Heart right ventricle (tissue), 16 donors: ENCODE data around the gene TJP3. TPM values are rescaled to one million over a fixed set of nuclear protein-coding genes. Genes with fewer than 3 reads are reported as not detected.

Source experiments
- ATAC-seq, 8 donors: fragments of 200-7000 bp; cut with Tn5 transposase; one replicate each; pipeline ENCODE4 v1.9.1; 2020; ENCODE audit warnings: mild to moderate bottlenecking in 8 of 8, moderate library complexity in 8 of 8, moderate number of reproducible peaks in 1 of 8
- DNase-seq, 2 donors: peaks; one replicate each; pipeline ENCODE4 v3.0.0-alpha.2; 2020
- H3K27ac ChIP-seq, 10 donors: fragments of 200-600 bp; sonication (generic) in 2 of 10; one replicate each; pipeline versions ENCODE4 v1.5.0 to v1.8.0; 2020 to 2022; ENCODE audit warnings: mild to moderate bottlenecking in 3 of 10
- H3K27me3 ChIP-seq, 7 donors: fragments of 200-600 bp; one replicate each; pipeline ENCODE4 v1.8.0; 2021 to 2022; ENCODE audit warnings: mild to moderate bottlenecking in 2 of 7
- H3K36me3 ChIP-seq, 9 donors: fragments of 200-600 bp; sonication (generic) in 1 of 9; one replicate each; pipeline versions ENCODE4 v1.5.0 to v1.8.0; 2020 to 2022; ENCODE audit warnings: mild to moderate bottlenecking in 2 of 9
- H3K4me1 ChIP-seq, 9 donors: fragments of 200-600 bp; sonication (generic) in 1 of 9; one replicate each; pipeline versions ENCODE4 v1.5.0 to v1.8.0; 2020 to 2022; ENCODE audit warnings: mild to moderate bottlenecking in 4 of 9
- H3K4me3 ChIP-seq, 10 donors: fragments of 200-600 bp; sonication (generic) in 2 of 10; one replicate each; pipeline versions ENCODE4 v1.5.0 to v1.8.0; 2020 to 2022; ENCODE audit warnings: mild to moderate bottlenecking in 7 of 10, moderate library complexity in 2 of 10
- H3K9me3 ChIP-seq, 11 donors: fragments of 200-600 bp in 10 of 11; sonication (generic) in 2 of 11; one replicate each; pipeline versions ENCODE4 v1.5.0 to v1.8.0; 2013 to 2022; ENCODE audit warnings: mild to moderate bottlenecking in 2 of 11, control low read depth in 1 of 11, moderate library complexity in 1 of 11
- WGBS, 2 donors: extraction: QIAGEN DNeasy Blood & Tissue Kit; methylation state at CpG; one replicate each; pipeline ENCODE4 v1.1.7; 2013; ENCODE audit warnings: inconsistent platforms in 1 of 2; 5-methylcytosine and 5-hydroxymethylcytosine counted together
- intact Hi-C, 10 donors: fragments of 100-400 bp; cut with DNase I; formaldehyde crosslinking; loops; one replicate each; pipeline versions ENCODE4 v1.11.1 to v1.14.2; 2022
- polyA plus RNA-seq, 2 donors: library from polyadenylated mRNA; stranded (reverse); fragments of 200-250 nt; gene quantifications; one replicate each; pipeline ENCODE4 v1.2.3, GENCODE V29; 2013
- total RNA-seq, 10 donors: library from RNA; stranded (reverse); fragmentation: NEBNext Ultra II Directional in 3 of 10; extraction: Animal tissue kit (Norgen Biotek cat#: 25700) in 3 of 10; gene quantifications; one replicate each; pipeline versions ENCODE4 v1.2.1 to v1.2.4, GENCODE V29; 2021 to 2023
- TF ChIP-seq, protein P1 (sequence below), 9 donors: fragments of 200-600 bp; sonication (generic) in 2 of 9; IDR thresholded peaks; one replicate each; pipeline versions ENCODE4 v1.5.0 to v1.8.0; 2021 to 2022; ENCODE audit warnings: antibody characterized with exemption in 9 of 9, mild to moderate bottlenecking in 5 of 9, moderate library complexity in 1 of 9
- donor health status: Arrhythmogenic right ventricular cardiomyopathy.
- donor health status: ischemic (EF 13 %, LVEDD 7.1; RV severe dilation, severe dysfunction).
- donor health status: healthy with polysubstance abuse.
- donor health status: DM: no; HTN: yes; CAD: no.
- donor health status: DM: no; HTN: no; CAD: no.
- donor health status: ischemic (EF 25% LVEDD 6.9; RV normal size, moderate dysfunction).
- donor health status: ischemic (EF 25% LVEDD 5.7; RV mildly dilated, moderate dysfunction).
- donor health status: healthy.
- donor health status: DM: yes; HTN: yes; CAD: no.
- donor health status: Ischemic cardiomyopathy.
- donor health status: ischemic (EF 35%, LVEDD 5.7; RV mildly dilated, moderate dysfunction).
- donor health status: nonischemic (EF 11% LVEDD 7.7; RV severe dilation, severe dysfunction).
- donor health status: DM: yes; HTN: yes; CAD: no.
- donor health status: PGD.
- donor health status: ischemic (EF 29% LVEDD 5.4; RV normal size, mild dysfunction).
- donor health status: nonischemic (EF 23%, LVEDD 6.1; RV moderate dilation, normal function).

The TJP3 gene
- total and polyA plus RNA-seq, 12 donors: 0.06 to 0.49 (median 0.25) TPM; not detected in 8

DNA sequence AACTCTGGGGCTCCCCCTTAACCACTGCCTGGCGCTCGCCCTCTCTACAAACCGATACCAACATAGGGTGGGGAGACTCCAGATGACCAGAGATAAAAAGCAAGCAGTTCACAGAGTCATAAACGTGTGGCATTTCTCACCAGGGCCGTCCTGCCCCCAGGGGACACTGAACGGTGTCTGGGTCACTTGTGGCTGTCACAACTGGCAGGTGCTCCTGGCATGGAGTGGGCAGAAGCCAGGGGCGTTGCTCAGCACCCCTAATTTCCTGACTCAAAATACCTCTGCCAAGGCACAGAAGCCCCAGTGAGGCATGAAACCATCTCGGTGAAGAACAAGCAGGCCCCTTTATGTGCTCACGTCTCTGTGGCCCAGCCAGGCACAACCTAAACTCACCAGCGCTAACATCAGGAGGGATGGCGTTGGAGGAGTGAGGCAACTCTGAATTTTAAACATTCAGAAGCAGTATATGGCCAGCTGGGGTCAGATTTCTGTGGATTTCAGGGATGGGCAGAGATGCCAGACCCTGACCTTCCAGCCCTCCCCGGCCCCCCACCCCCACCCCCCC is 9.7 kb upstream of the TJP3 start:
- Histone ChIP-seq H3K27ac (peak overlapping the region in 7 of 10 donors; percentile 12 to 95 (median 82)), H3K27me3 (no peaks in the 10 kb centered on the region), H3K4me3 (peak overlapping the region in 7 of 10 donors; percentile 65 to 96 (median 92)), H3K9me3 (no peaks in the 10 kb centered on the region), H3K4me1 (peaks cover 0 to 29% (median 14%) of the 10 kb centered on the region in 9 donors), H3K36me3 (peaks cover 0 to 15% (median 0%) of the 10 kb centered on the region in 9 donors)
- intact Hi-C loops: loop anchor here in 3 of 10 donors (2.0 kb wide), 3 partner anchors 28 to 32 kb away; no protein-coding TSS in a partner anchor
- TF ChIP-seq, protein P1, sequence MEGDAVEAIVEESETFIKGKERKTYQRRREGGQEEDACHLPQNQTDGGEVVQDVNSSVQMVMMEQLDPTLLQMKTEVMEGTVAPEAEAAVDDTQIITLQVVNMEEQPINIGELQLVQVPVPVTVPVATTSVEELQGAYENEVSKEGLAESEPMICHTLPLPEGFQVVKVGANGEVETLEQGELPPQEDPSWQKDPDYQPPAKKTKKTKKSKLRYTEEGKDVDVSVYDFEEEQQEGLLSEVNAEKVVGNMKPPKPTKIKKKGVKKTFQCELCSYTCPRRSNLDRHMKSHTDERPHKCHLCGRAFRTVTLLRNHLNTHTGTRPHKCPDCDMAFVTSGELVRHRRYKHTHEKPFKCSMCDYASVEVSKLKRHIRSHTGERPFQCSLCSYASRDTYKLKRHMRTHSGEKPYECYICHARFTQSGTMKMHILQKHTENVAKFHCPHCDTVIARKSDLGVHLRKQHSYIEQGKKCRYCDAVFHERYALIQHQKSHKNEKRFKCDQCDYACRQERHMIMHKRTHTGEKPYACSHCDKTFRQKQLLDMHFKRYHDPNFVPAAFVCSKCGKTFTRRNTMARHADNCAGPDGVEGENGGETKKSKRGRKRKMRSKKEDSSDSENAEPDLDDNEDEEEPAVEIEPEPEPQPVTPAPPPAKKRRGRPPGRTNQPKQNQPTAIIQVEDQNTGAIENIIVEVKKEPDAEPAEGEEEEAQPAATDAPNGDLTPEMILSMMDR (IDR thresholded peaks at IDR 0.05): no peak
- DNase-seq (no peak), ATAC-seq (peak in 1 of 8 donors; percentile 4)
- WGBS, 2 donors: 47 to 54% methylated on average over 12 of the region's 12 CpGs

DNA sequence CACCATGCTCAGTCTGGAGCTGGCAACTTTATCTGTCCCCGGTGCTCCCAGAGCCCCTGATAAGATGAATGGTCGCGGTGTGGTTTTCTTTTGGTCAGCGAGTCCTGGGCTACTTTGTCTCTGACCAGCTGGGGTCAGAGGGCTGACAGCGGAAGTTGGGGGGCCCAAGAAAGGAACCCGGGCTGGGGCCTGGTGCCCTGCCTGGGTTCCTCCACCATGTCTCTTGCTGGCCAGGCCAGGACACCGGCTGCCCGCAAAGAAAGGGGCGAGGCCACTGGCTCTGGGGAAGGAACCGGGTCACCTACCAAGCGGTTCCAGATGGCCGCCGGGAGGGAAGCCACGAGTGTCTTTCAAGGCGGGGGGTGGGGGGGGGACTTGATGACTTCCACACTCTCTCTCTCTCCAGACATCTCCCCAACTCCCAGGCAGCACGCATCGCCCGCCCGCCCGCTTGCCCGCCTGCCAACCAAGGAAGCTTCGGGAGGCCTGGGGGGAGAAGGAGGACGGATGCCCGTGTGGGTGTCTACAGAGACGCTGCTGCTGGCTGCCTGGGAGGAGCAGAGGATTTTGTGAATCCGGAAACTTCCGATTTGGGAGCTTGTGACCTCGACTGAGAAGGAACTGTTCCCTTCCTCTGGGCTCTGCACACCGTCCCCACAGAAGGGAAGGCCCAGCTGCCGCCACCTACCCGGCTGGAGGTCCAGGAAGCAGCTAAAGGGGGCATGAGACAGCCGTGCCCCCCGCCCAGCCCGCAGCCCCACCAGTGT is 9.0 kb upstream of the TJP3 start:
- H3K36me3 ChIP-seq: peaks cover 0 to 15% (median 0%) of the 10 kb centered on the region in 9 donors
- intact Hi-C loops: loop anchor here in 3 of 10 donors (2.0 kb wide), 3 partner anchors 28 to 32 kb away; no protein-coding TSS in a partner anchor
- peak overlapping the region; percentile 82 to 95 (median 90) for H3K27ac ChIP-seq
- H3K4me1 ChIP-seq: peaks cover 0 to 27% (median 14%) of the 10 kb centered on the region in 9 donors
- H3K9me3 ChIP-seq: no peaks in the 10 kb centered on the region
- H3K4me3 ChIP-seq: peak overlapping the region; percentile 65 to 100 (median 92)
- TF ChIP-seq, protein P1 (IDR thresholded peaks at IDR 0.05): peak in 1 of 9 donors; percentile 26
- peak; percentile 35 to 80 (median 64) for ATAC-seq
- peak; percentile 49 to 57 for DNase-seq
- peaks cover 0 to under 1% (median 0%) of the 10 kb centered on the region in 7 donors for H3K27me3 ChIP-seq
- 3 to 4% methylated on average over 33 to 34 of the region's 34 CpGs for WGBS, 2 donors

DNA sequence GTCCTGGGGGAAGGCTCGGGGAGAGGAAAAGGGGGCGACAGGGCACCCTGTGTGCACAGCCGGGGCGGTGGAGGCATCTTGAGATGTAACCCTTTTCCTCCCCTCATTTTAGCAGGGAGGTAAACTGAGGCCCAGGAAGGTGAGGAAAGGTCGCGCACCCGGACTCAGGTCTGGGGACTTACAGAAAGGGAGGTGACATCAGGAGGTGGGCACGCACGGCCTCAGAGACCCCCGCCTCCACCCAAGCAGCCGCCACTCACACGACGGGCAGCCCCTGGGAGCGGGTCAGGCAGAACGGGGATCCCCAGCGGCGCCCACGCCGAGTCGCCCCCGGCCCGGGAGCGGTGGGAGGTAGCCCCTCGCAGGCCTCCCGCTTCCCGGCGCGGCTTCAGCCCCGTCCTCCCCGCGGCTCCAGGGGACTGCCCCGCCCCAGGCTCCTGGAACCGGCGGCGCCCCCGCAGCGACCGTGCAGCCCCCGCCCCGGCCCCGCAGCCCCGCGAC is 8.4 kb upstream of the TJP3 start:
- peak in 2 of 8 donors; percentile 2 to 14 for ATAC-seq

More for the DNA sequence above, 8.4 kb upstream of the TJP3 start:
- TF ChIP-seq, protein P1 (IDR thresholded peaks at IDR 0.05): no peak
- Histone ChIP-seq H3K4me1 (peaks cover 0 to 27% (median 14%) of the 10 kb centered on the region in 9 donors), H3K9me3 (no peaks in the 10 kb centered on the region), H3K4me3 (peak overlapping the region; percentile 65 to 100 (median 92)), H3K27me3 (peaks cover 0 to 7% (median 0%) of the 10 kb centered on the region in 7 donors), H3K27ac (peak overlapping the region; percentile 82 to 95 (median 90)), H3K36me3 (peaks cover 0 to 13% (median 0%) of the 10 kb centered on the region in 9 donors)
- DNase-seq: no peak
- WGBS, 2 donors: 1% methylated on average over 33 to 43 of the region's 43 CpGs
- intact Hi-C loops: loop anchor here (1.0 to 10.0 kb wide), 9 partner anchors 29 to 155 kb away; partner anchors contain the start of genes MFSD12 (in 3 of the 10), CACTIN (in 1 of the 10) and MRPL54 (in 1 of the 10)
